Prostate gland (tissue), 2 donors: ENCODE measurements around the gene SPRYD3. TPM values are rescaled to one million over a fixed set of nuclear protein-coding genes. Genes with fewer than 3 reads are reported as not detected.

Experiments used
- DNase-seq: peaks from one replicate; pipeline ENCODE4 v3.0.0-alpha.2; 2019; ENCODE audit warnings: low spot score
- H3K27ac ChIP-seq, 2 donors: fragments of 200-600 bp; sonication (generic); 2 replicates each; pipeline ENCODE4 v1.5.1; 2017 to 2019
- H3K27me3 ChIP-seq: fragments of 200-600 bp; sonication (generic); replicated peaks from 2 replicates; pipeline ENCODE4 v1.5.1; 2019; ENCODE audit not compliant: insufficient read depth
- H3K36me3 ChIP-seq, 2 donors: fragments of 200-600 bp; sonication (generic); 1 replicate in 1 of 2; 2 replicates in 1 of 2; pipeline versions ENCODE4 v1.5.1 to v1.8.1; 2017 to 2019
- H3K4me1 ChIP-seq: fragments of 200-600 bp; sonication (generic); replicated peaks from 2 replicates; pipeline ENCODE4 v1.5.1; 2019
- H3K4me3 ChIP-seq, 2 donors: fragments of 200-600 bp; sonication (generic); 2 replicates each; pipeline ENCODE4 v1.5.1; 2017 to 2019
- H3K9me3 ChIP-seq: fragments of 200-600 bp; sonication (generic); 2 replicates; pipeline ENCODE4 v1.5.1; 2017
- POLR2A ChIP-seq: fragments of 450-650 bp; IDR thresholded peaks from one replicate; pipeline ENCODE4 v1.6.1; 2016; ENCODE audit warnings: antibody characterized with exemption, mild to moderate bottlenecking
- POLR2AphosphoS5 ChIP-seq: sonication (generic); formaldehyde crosslinking; IDR thresholded peaks from one replicate; pipeline ENCODE4 v1.6.1; 2017; ENCODE audit warnings: antibody characterized with exemption
- WGBS: methylation state at CpG from one replicate; pipeline ENCODE4 v1.1.5; 2018; 5-methylcytosine and 5-hydroxymethylcytosine counted together
- intact Hi-C: fragments of 100-400 bp; cut with DNase I; formaldehyde crosslinking; loops from one replicate; pipeline ENCODE4 v1.14.2; 2022
- total RNA-seq, 2 donors: library from RNA; depleted of rRNA; stranded (reverse); fragments of >200 nt; gene quantifications; one replicate each; pipeline ENCODE4 v1.1.0, GENCODE V29; 2016
- TF ChIP-seq, protein P1 (sequence below), 4 experiments: fragments of 200-600 bp in 2 of 4; fragments of 450-650 bp in 2 of 4; sonication (generic) in 2 of 4; IDR thresholded peaks; 1 replicate in 3 of 4; 2 replicates in 1 of 4; pipeline ENCODE4 v1.5.1; 2016 to 2019; ENCODE audit warnings: antibody characterized with exemption in 4 of 4, mild to moderate bottlenecking in 2 of 4, moderate library complexity in 2 of 4

The SPRYD3 gene
- total RNA-seq, 2 donors from 2014 or later: 38.7 to 54.4 TPM

DNA sequence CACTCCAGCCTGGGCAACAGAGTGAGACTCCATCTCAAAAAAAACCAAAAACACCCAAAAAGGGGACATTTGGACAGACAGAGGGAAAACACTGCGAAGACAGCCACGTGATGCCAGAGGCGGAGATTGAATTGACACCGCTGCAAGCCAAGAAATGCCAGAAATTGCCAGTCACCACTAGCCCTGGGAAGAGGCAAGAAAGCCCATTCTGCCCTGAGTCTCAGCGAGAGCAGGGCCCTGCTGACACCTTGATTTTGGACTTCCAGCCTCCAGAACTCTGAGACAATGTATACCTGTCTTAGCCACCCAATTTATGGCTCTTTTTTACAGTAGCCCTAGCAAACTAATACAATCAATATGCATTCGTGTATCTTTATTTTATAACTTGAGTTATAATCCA is 10.9 kb upstream of the SPRYD3 start:
- H3K36me3 ChIP-seq: no peaks in the 10 kb centered on the region
- H3K4me3 ChIP-seq: no peak overlapping the region
- TF ChIP-seq, protein P1, sequence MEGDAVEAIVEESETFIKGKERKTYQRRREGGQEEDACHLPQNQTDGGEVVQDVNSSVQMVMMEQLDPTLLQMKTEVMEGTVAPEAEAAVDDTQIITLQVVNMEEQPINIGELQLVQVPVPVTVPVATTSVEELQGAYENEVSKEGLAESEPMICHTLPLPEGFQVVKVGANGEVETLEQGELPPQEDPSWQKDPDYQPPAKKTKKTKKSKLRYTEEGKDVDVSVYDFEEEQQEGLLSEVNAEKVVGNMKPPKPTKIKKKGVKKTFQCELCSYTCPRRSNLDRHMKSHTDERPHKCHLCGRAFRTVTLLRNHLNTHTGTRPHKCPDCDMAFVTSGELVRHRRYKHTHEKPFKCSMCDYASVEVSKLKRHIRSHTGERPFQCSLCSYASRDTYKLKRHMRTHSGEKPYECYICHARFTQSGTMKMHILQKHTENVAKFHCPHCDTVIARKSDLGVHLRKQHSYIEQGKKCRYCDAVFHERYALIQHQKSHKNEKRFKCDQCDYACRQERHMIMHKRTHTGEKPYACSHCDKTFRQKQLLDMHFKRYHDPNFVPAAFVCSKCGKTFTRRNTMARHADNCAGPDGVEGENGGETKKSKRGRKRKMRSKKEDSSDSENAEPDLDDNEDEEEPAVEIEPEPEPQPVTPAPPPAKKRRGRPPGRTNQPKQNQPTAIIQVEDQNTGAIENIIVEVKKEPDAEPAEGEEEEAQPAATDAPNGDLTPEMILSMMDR (IDR thresholded peaks at IDR 0.05): no peak
- TF ChIP-seq POLR2A: no peak
- no peaks in the 10 kb centered on the region for H3K27me3 ChIP-seq
- H3K27ac ChIP-seq: no peak overlapping the region
- 95% methylated on average over 6 of the region's 6 CpGs for WGBS
- no peaks in the 10 kb centered on the region for H3K4me1 ChIP-seq
- intact Hi-C loops: no loop called here
- H3K9me3 ChIP-seq: no peaks in the 10 kb centered on the region
- no peak for DNase-seq

DNA sequence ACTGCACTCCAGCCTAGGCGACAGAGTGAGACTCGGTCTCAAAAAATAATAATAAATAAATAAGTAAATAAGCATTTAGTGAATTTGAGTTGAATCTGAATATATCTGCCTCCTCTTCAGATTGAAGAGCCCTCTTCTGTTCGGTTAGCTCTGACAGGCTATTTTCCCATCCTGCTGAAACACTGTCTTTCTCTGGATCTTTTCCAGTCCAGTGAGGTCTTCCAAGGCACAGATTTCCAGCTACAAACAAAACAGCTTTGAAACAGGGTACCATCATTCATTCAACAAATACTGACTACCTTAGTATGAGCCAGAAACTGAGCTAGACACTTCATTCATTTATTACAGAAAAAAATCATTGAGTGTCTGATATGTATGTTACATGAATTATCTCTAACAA is 7.2 kb upstream of the SPRYD3 start:
- Histone ChIP-seq H3K9me3 (no peaks in the 10 kb centered on the region), H3K27ac (no peak overlapping the region), H3K36me3 (no peaks in the 10 kb centered on the region), H3K4me1 (no peaks in the 10 kb centered on the region), H3K4me3 (no peak overlapping the region), H3K27me3 (no peaks in the 10 kb centered on the region)
- no peak for DNase-seq
- TF ChIP-seq POLR2A (no peak), POLR2AphosphoS5 (no peak)
- TF ChIP-seq, protein P1 (IDR thresholded peaks at IDR 0.05): no peak
- intact Hi-C loops: no loop called here
- 74% methylated on average over 3 of the region's 3 CpGs for WGBS

DNA sequence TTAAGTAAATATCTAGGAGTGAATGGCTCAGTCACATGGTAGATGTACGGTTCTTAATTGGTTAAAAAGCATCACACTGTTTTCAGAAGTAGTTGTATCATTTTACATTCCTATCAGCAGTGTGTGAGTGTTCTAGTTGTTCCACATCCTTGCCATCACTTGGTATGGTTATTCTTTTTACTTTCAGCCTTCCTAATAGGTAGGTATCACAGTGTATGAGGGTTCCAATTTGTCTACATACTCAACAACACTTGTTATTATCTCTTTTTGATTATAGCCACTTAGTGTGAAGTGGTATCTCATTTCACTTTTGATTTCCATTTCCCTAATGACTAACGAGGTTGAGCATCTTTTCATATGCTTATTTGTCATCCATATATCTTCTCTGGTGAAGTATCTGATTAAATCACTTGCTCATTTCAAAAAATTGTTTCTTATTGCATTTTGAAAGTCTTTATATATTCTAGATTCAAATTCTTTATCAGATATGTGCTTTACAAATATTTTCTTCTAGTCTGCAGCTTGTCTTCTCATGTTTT is 3.5 kb upstream of the SPRYD3 start:
- Histone ChIP-seq H3K4me3 (no peak overlapping the region), H3K36me3 (no peaks in the 10 kb centered on the region), H3K27me3 (no peaks in the 10 kb centered on the region), H3K27ac (no peak overlapping the region), H3K9me3 (no peaks in the 10 kb centered on the region), H3K4me1 (no peaks in the 10 kb centered on the region)
- intact Hi-C loops: no loop called here
- TF ChIP-seq POLR2A: no peak
- TF ChIP-seq POLR2AphosphoS5: no peak
- TF ChIP-seq, protein P1 (IDR thresholded peaks at IDR 0.05): no peak
- no peak for DNase-seq
- 69% methylated on average over 2 of the region's 2 CpGs for WGBS

DNA sequence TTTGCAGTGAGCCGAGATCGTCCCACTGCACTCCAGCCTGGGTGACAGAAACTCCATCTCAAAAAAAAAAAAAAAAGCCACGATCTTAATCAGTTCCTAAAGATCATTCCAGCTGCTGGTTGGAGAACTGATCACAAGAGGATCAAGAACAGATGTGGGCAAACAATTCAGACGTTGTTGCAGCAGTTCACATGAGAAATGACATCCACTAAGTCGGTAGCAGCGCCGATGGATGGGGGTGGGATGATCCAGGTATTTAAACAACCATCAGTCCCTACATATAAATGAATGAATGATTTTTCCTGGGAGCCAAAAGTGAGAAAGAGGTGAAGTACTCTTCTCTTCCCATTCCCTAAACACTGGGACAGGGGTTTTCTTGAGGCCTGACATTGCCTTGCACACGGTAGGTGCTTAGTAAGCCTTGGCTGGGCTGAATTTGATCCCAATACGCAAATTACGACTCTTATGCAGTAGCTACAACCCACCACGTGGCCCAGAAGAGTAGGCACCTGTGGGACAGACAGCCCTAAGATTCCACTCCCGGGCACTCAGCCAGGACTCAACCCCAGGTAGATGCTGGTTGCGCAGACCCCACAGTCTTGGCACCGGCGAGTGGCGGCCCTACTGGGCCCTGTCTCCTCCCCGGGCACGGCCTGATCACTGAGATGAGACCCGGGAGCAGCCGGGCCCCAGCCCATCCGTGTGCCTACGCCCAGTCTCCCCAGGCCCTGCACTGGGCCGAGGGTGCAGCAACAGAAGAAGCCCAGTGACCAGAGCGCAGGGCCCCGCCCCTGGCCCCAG is 565 bp downstream of the SPRYD3 start:
- peak overlapping the region; percentile 92 to 93 for H3K27ac ChIP-seq
- WGBS: 19% methylated on average over 24 of the region's 25 CpGs
- no peak for DNase-seq
- peaks cover 8% of the 10 kb centered on the region for H3K4me1 ChIP-seq
- peaks cover 0 to 13% of the 10 kb centered on the region in 2 donors for H3K36me3 ChIP-seq
- TF ChIP-seq POLR2AphosphoS5 (no peak), POLR2A (no peak)
- TF ChIP-seq, protein P1 (IDR thresholded peaks at IDR 0.05): no peak
- no peaks in the 10 kb centered on the region for H3K9me3 ChIP-seq
- peak overlapping the region; percentile 55 to 59 for H3K4me3 ChIP-seq
- no peaks in the 10 kb centered on the region for H3K27me3 ChIP-seq
- intact Hi-C loops: no loop called here

DNA sequence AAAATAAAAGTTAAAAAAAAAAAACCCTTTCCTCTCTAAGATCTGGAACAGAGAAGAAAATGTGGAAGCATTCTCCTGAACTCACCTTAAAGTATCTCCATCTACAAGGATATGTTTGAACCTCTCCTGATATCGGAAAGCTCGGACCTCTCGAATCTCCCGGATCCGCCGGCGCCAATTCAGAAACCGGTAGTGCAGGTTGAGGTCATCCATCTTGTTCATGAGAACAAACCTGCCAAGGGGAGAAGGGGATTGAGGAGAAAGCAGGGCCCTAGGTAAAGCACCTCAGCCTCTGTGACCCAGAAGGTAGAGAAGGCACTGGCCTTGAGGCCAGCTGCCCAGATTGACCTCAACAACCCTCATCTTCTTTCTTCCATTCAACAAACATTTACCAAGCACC is 2.2 kb downstream of the SPRYD3 start:
- H3K4me3 ChIP-seq: no peak overlapping the region
- DNase-seq: no peak
- H3K4me1 ChIP-seq: peaks cover 10% of the 10 kb centered on the region
- H3K27ac ChIP-seq: peak overlapping the region in 1 of 2 donors; percentile 24
- H3K36me3 ChIP-seq: peaks cover 0 to 13% of the 10 kb centered on the region in 2 donors
- no peak for TF ChIP-seq POLR2A
- no peak for TF ChIP-seq POLR2AphosphoS5
- TF ChIP-seq, protein P1 (IDR thresholded peaks at IDR 0.05): no peak
- intact Hi-C loops: no loop called here
- WGBS: 57% methylated on average over 8 of the region's 8 CpGs
- no peaks in the 10 kb centered on the region for H3K27me3 ChIP-seq
- H3K9me3 ChIP-seq: no peaks in the 10 kb centered on the region
